Glutamatergic neuron (in vitro differentiated cells): ENCODE results near the gene AARS2. TPM values are rescaled to one million over a fixed set of nuclear protein-coding genes. Genes with fewer than 3 reads are reported as not detected.

Source experiments
- DNase-seq: peaks from one replicate; pipeline ENCODE4 v3.0.0; 2022
- H3K27ac Mint-ChIP-seq: one replicate; pipeline ENCODE4 v1.8.0; 2020; ENCODE audit warnings: mild to moderate bottlenecking, mixed read lengths, inconsistent platforms; ENCODE audit not compliant: unreplicated experiment
- H3K27me3 Mint-ChIP-seq: one replicate; pipeline ENCODE4 v1.8.0; 2020; ENCODE audit warnings: mild to moderate bottlenecking, moderate library complexity, mixed read lengths, inconsistent platforms; ENCODE audit not compliant: unreplicated experiment
- H3K36me3 Mint-ChIP-seq: one replicate; pipeline ENCODE4 v1.8.0; 2020; ENCODE audit warnings: mild to moderate bottlenecking, mixed read lengths, inconsistent platforms; ENCODE audit not compliant: unreplicated experiment
- H3K4me1 Mint-ChIP-seq: one replicate; pipeline ENCODE4 v1.8.0; 2020; ENCODE audit warnings: mild to moderate bottlenecking, low read depth, mixed read lengths, inconsistent platforms; ENCODE audit not compliant: unreplicated experiment
- H3K4me3 Mint-ChIP-seq: one replicate; pipeline ENCODE4 v1.8.0; 2020; ENCODE audit warnings: mild to moderate bottlenecking, mixed read lengths, inconsistent platforms; ENCODE audit not compliant: unreplicated experiment
- H3K9me3 Mint-ChIP-seq: one replicate; pipeline ENCODE4 v1.8.0; 2020; ENCODE audit warnings: mild to moderate bottlenecking, moderate library complexity, mixed read lengths, inconsistent platforms; ENCODE audit not compliant: unreplicated experiment
- CTCF ChIP-seq: fragments of 200-600 bp; sonication (generic); IDR thresholded peaks from one replicate; pipeline ENCODE4 v1.5.0; 2021; ENCODE audit not compliant: partially characterized antibody, unreplicated experiment
- total RNA-seq: library from RNA; stranded (reverse); fragmentation: NEBNext Ultra II Directional; extraction: Animal tissue kit (Norgen Biotek cat#: 25700); gene quantifications from one replicate; pipeline ENCODE4 v1.2.1, GENCODE V29; 2021; ENCODE audit not compliant: unreplicated experiment

The AARS2 gene
- total RNA-seq, 1 donor from 2014 or later = 41.7 TPM

GRCh38 chr6:44306710-44307109, 6.4 kb downstream of the AARS2 start:
- DNase-seq = no peak
- Mint-ChIP-seq H3K27me3 (peaks cover 10% of the 10 kb centered on the region), H3K9me3 (no peaks in the 10 kb centered on the region), H3K4me3 (no peak overlapping the region), H3K4me1 (peaks cover 8% of the 10 kb centered on the region), H3K36me3 (peaks cover 7% of the 10 kb centered on the region), H3K27ac (no peak overlapping the region)
- TF ChIP-seq CTCF = no peak

- H3K4me3 Mint-ChIP-seq = no peak overlapping the region
- peak overlapping the region; percentile 20 for H3K27ac Mint-ChIP-seq
- peaks cover 6% of the 10 kb centered on the region for H3K4me1 Mint-ChIP-seq
- H3K9me3 Mint-ChIP-seq = no peaks in the 10 kb centered on the region
- TF ChIP-seq CTCF = no peak
- peaks cover 7% of the 10 kb centered on the region for H3K36me3 Mint-ChIP-seq
- H3K27me3 Mint-ChIP-seq = peaks cover 12% of the 10 kb centered on the region
- DNase-seq = no peak
Observed at GRCh38 chr6:44305200-44305725, 7.9 kb downstream of the AARS2 start.

- DNase-seq = peak; percentile 62
- Mint-ChIP-seq H3K9me3 (peaks cover 2% of the 10 kb centered on the region), H3K4me3 (no peak overlapping the region), H3K36me3 (peaks cover under 1% of the 10 kb centered on the region), H3K27ac (no peak overlapping the region), H3K4me1 (peaks cover 2% of the 10 kb centered on the region), H3K27me3 (peaks cover 12% of the 10 kb centered on the region)
- TF ChIP-seq CTCF = peak; percentile 95
Observed at GRCh38 chr6:44304282-44305199, 8.6 kb downstream of the AARS2 start.

GRCh38 chr6:44303842-44304241, 9.3 kb downstream of the AARS2 start:
- H3K36me3 Mint-ChIP-seq = no peaks in the 10 kb centered on the region
- H3K27me3 Mint-ChIP-seq = peaks cover 14% of the 10 kb centered on the region

More at GRCh38 chr6:44303842-44304241, 9.3 kb downstream of the AARS2 start:
- peaks cover 2% of the 10 kb centered on the region for H3K9me3 Mint-ChIP-seq
- H3K4me1 Mint-ChIP-seq = no peaks in the 10 kb centered on the region
- DNase-seq = no peak
- H3K4me3 Mint-ChIP-seq = no peak overlapping the region
- TF ChIP-seq CTCF = no peak
- no peak overlapping the region for H3K27ac Mint-ChIP-seq
